Measurements from ENCODE around the gene RIOK1.

- TF ChIP-seq, protein P1, sequence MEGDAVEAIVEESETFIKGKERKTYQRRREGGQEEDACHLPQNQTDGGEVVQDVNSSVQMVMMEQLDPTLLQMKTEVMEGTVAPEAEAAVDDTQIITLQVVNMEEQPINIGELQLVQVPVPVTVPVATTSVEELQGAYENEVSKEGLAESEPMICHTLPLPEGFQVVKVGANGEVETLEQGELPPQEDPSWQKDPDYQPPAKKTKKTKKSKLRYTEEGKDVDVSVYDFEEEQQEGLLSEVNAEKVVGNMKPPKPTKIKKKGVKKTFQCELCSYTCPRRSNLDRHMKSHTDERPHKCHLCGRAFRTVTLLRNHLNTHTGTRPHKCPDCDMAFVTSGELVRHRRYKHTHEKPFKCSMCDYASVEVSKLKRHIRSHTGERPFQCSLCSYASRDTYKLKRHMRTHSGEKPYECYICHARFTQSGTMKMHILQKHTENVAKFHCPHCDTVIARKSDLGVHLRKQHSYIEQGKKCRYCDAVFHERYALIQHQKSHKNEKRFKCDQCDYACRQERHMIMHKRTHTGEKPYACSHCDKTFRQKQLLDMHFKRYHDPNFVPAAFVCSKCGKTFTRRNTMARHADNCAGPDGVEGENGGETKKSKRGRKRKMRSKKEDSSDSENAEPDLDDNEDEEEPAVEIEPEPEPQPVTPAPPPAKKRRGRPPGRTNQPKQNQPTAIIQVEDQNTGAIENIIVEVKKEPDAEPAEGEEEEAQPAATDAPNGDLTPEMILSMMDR (IDR thresholded peaks at IDR 0.05), result no peak
- no peak for TF ChIP-seq POLR2A (IDR thresholded peaks at IDR 0.05)
These were observed 42.9 kb downstream of the RIOK1 start for GRCh38 chr6:7432391-7433120.
